Thyroid gland (tissue), 4 donors: ENCODE results near the gene SH2D4B.

ENCODE experiments used
- CTCF ChIP-seq, 6 experiments: fragments of 200-600 bp in 3 of 6; fragments of 450-650 bp in 3 of 6; sonication (generic) in 3 of 6; IDR thresholded peaks; one replicate each; pipeline ENCODE4 v1.5.1; 2016 to 2019; ENCODE audit warnings: antibody characterized with exemption in 6 of 6, mild to moderate bottlenecking in 2 of 6, inconsistent platforms in 1 of 6, moderate library complexity in 1 of 6
- POLR2A ChIP-seq, 2 donors: fragments of 450-650 bp; IDR thresholded peaks; one replicate each; pipeline ENCODE4 v1.6.1; 2017; ENCODE audit warnings: antibody characterized with exemption in 2 of 2, mild to moderate bottlenecking in 2 of 2, moderate library complexity in 1 of 2

DNA sequence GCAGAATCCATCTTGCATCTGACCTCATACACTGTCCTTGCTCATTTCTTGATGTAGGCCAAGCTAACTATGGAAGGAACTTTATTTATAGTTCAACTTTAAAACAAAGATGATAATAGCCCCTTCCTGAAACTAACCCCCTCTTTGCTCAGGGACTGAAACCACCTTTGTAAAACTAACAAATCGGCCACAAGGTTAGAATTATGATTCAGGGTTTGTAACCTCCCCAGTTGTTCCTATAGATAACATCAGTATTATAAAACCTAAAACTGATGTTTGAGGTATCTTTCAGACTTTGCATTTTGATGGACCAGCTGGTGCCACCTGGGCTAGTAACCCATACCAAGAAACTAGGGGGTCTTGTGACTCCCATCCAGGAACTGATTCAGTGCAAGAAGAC is 143.4 kb downstream of the SH2D4B start:
- TF ChIP-seq POLR2A (IDR thresholded peaks at IDR 0.05): no peak
- TF ChIP-seq CTCF (IDR thresholded peaks at IDR 0.05): no peak
